ENCODE results near the gene IQCN. TPM values are rescaled to one million over a fixed set of nuclear protein-coding genes. Genes with fewer than 3 reads are reported as not detected.
A peak's percentile ranks its signal among the peaks of the same experiment; 100 is the strongest.

IQCN gene
- total and polyA plus RNA-seq, 2 experiments from 2014 or later: 0.35 TPM; not detected in 1

- no peak for TF ChIP-seq REST (IDR thresholded peaks at IDR 0.05; ENCODE audit: unreplicated experiment)
- no peak for TF ChIP-seq EZH2 (IDR thresholded peaks at IDR 0.05; ENCODE audit: low read depth, unreplicated experiment)
- TF ChIP-seq JUNB (IDR thresholded peaks at IDR 0.05; ENCODE audit: unreplicated experiment): no peak
- no peak for TF ChIP-seq ETS1 (IDR thresholded peaks at IDR 0.05)
- TF ChIP-seq CTCF (conservative IDR thresholded peaks at IDR 0.05; ENCODE audit: low read depth in 2 of 2): no peak
- no peak for TF ChIP-seq EZH2phosphoT487 (IDR thresholded peaks at IDR 0.05; ENCODE audit: unreplicated experiment)
These were observed 20.8 kb upstream of the IQCN start (continued) for GRCh38 chr19:18295034-18295451.

- no peak for TF ChIP-seq CTCF (conservative IDR thresholded peaks at IDR 0.05; ENCODE audit: low read depth in 2 of 2)
- no peak for TF ChIP-seq CREB1 (CRISPR knock-in tag; IDR thresholded peaks at IDR 0.05; ENCODE audit: low read depth)
- TF ChIP-seq STAT1 (IDR thresholded peaks at IDR 0.05; ENCODE audit: unreplicated experiment): no peak
- TF ChIP-seq JUNB (IDR thresholded peaks at IDR 0.05; ENCODE audit: unreplicated experiment): no peak
- TF ChIP-seq ZNF114 (CRISPR knock-in tag; IDR thresholded peaks at IDR 0.05): no peak
- no peak overlapping the region for H3K27ac ChIP-seq (ENCODE audit: low read depth)
- H4K20me1 ChIP-seq (replicated peaks; ENCODE audit: insufficient read depth): no peaks in the 10 kb centered on the region
- H3K4me1 ChIP-seq (ENCODE audit: insufficient read depth): peaks cover 38% of the 10 kb centered on the region
- no peak overlapping the region for H3K4me3 ChIP-seq
- no peaks in the 10 kb centered on the region for H3K9me2 ChIP-seq (ENCODE audit: insufficient read depth)
- DNase-seq (ENCODE audit: low spot score) (peak; percentile 59), ATAC-seq (no peak)
- no peaks in the 10 kb centered on the region; the same call in 1 of the 2 replicates for H3K79me2 ChIP-seq (replicated peaks; ENCODE audit: insufficient read depth)
- no peaks in the 10 kb centered on the region for H3K36me3 ChIP-seq (ENCODE audit: insufficient read depth)
- peaks cover 22% of the 10 kb centered on the region for H3F3A ChIP-seq (replicated peaks; ENCODE audit: low read depth)
- Mint-ChIP-seq H3K4me1 (peaks cover 30% of the 10 kb centered on the region), H3K4me3 (no peak overlapping the region), H3K27me3 (ENCODE audit: insufficient read depth, low read depth, poor library complexity) (peaks cover 23% of the 10 kb centered on the region), H3K27ac (no peak overlapping the region), H3K9me3 (peaks cover 2% of the 10 kb centered on the region; the same call in 1 of the 3 replicates), H3K36me3 (ENCODE audit: low read depth) (no peaks in the 10 kb centered on the region)
- H3K27me3 ChIP-seq (ENCODE audit: insufficient read depth): no peaks in the 10 kb centered on the region
- peak overlapping the region; percentile 87 for H3K4me2 ChIP-seq
- no peak overlapping the region for H2AFZ ChIP-seq
These were observed 20.2 kb upstream of the IQCN start for GRCh38 chr19:18294467-18294864.
